IPS-18a (cell line): Measurements from ENCODE around the gene GRAP.
"Not testable (repeated sequence)": the region's sequence is repeated elsewhere in the genome, so short reads cannot be mapped to it uniquely, and the experiment has no call there.

Experiments
- H3K27ac ChIP-seq: one replicate; pipeline ENCODE4 v1.5.1; 2013; ENCODE audit warnings: low read length
- H3K27me3 ChIP-seq: one replicate; pipeline ENCODE4 v1.6.1; 2013; ENCODE audit warnings: mild to moderate bottlenecking, low read length; ENCODE audit not compliant: control insufficient read depth, insufficient read depth
- H3K36me3 ChIP-seq: one replicate; pipeline ENCODE4 v1.6.1; 2013; ENCODE audit warnings: low read depth, low read length; ENCODE audit not compliant: control insufficient read depth
- H3K4me1 ChIP-seq: one replicate; pipeline ENCODE4 v1.6.1; 2013; ENCODE audit warnings: low read depth, low read length; ENCODE audit not compliant: control insufficient read depth
- H3K4me3 ChIP-seq: one replicate; pipeline ENCODE4 v1.5.1; 2013; ENCODE audit warnings: low read length
- H3K9ac ChIP-seq: one replicate; pipeline ENCODE4 v1.6.1; 2013; ENCODE audit warnings: mild to moderate bottlenecking, low read length, moderate library complexity
- H3K9me3 ChIP-seq: one replicate; pipeline ENCODE4 v1.6.1; 2013; ENCODE audit warnings: low read depth, low read length; ENCODE audit not compliant: control insufficient read depth

Gene GRAP

DNA sequence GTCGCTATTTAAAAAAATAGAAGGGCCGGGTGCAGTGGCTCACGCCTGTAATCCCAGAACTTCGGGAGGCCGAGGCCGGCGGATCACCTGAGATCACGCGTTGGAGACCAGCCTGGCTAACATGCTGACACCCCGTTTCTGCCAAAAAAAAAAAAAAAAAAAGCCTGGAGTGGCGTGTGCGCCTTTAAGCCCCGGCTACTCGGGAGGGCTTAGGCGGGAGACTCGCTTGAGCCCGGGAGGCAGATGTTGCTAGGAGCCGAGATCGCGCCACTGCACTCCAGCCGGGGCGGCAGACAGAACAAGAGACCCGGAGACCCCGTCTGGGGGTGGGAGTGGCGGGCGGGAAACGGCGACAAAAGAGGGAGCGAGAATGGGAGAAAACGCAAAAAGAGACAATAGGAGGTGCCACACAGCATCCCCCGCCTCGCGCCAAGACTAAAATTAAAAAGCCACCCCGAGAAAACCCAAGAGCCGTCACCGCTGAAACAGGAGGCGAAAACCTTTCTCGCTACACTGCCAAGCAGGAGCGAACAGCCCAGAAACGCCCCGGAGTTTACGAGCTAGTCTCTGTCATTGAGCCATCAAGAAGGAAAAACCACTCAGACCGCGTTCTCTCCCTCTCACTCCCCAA, 16.7 kb upstream of the GRAP start:
- H3K9ac ChIP-seq, H3K27ac ChIP-seq, H3K27me3 ChIP-seq, H3K9me3 ChIP-seq, H3K36me3 ChIP-seq, H3K4me1 ChIP-seq, H3K4me3 ChIP-seq: not testable (repeated sequence)

DNA sequence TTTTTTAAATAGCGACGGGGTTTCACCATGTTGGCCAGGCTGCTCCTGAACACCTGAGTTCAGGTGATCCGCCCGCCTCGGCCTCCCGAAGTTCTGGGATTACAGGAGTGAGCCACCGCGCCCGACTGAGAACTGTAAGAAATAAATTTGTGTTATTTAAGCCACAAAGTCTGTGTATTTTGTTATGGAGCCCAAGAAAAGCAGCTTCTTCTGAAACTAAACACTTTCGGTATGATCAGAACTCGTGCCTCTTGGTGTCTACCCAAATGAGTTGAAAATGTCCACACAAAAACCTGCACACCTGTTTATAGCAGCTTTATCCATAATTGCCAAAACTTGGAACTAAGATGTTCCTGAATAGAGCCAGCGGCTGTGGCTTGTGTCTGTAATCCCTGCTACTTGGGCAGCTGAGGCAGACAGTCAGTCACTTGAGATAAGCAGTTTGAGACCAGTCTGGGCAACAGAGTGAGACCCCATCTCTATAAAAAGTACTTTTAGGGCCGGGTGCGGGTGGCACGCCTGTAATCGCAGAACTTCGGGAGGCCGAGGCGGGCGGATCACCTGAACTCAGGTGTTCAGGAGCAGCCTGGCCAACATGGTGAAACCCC, 16.1 kb upstream of the GRAP start:
- H3K36me3 ChIP-seq, H3K27me3 ChIP-seq, H3K9ac ChIP-seq, H3K9me3 ChIP-seq, H3K4me1 ChIP-seq, H3K4me3 ChIP-seq, H3K27ac ChIP-seq: not testable (repeated sequence)

DNA sequence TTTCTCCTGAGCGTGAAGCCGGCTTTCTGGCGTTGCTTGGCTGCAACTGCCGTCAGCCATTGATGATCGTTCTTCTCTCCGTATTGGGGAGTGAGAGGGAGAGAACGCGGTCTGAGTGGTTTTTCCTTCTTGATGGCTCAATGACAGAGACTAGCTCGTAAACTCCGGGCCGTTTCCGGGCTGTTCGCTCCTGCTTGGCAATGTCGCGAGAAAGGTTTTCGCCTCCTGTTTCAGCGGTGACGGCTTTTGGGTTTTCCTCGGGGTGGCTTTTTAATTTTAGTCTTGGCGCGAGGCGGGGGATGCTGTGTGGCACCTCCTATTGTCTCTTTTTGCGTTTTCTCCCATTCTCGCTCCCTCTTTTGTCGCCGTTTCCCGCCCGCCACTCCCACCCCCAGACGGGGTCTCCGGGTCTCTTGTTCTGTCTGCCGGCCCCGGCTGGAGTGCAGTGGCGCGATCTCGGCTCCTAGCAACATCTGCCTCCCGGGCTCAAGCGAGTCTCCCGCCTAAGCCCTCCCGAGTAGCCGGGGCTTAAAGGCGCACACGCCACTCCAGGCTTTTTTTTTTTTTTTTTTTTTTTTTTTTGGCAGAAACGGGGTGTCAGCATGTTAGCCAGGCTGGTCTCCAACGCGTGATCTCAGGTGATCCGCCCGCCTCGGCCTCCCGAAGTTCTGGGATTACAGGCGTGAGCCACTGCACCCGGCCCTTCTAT, 15.4 kb upstream of the GRAP start:
- not testable (repeated sequence) for H3K36me3 ChIP-seq, H3K27me3 ChIP-seq, H3K9me3 ChIP-seq, H3K4me3 ChIP-seq, H3K9ac ChIP-seq, H3K4me1 ChIP-seq, H3K27ac ChIP-seq

DNA sequence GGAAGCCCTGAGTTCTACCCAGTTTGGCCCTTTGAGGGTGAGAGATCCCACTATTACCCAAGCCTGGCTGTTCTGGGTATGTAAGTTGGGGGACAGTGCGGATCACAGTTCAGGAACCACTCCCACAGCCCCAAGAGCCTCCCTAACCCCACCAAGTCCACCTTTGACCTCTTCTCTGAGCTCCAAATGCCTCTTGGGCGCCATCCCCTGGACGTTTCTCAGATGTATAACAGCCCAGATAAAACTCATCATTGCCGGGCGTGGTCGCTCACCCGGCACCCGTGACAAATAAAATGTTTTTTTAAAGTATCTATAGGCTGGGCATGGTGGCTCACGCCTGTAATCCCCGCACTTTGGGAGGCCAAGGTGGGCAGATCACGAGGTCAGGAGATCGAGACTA, 8.7 kb upstream of the GRAP start:
- not testable (repeated sequence) for H3K4me1 ChIP-seq

GRCh38 chr17:19048826-19049225, 2.1 kb upstream of the GRAP start:
- H3K9me3 ChIP-seq, H3K27ac ChIP-seq, H3K36me3 ChIP-seq, H3K9ac ChIP-seq, H3K4me3 ChIP-seq, H3K27me3 ChIP-seq, H3K4me1 ChIP-seq: not testable (repeated sequence)

More for the DNA sequence above, 8.7 kb upstream of the GRAP start:
- not testable (repeated sequence) for H3K4me3 ChIP-seq, H3K27me3 ChIP-seq, H3K36me3 ChIP-seq, H3K27ac ChIP-seq, H3K9me3 ChIP-seq, H3K9ac ChIP-seq

- not testable (repeated sequence) for H3K4me3 ChIP-seq, H3K4me1 ChIP-seq, H3K9ac ChIP-seq, H3K36me3 ChIP-seq, H3K27me3 ChIP-seq, H3K9me3 ChIP-seq, H3K27ac ChIP-seq
Measured at GRCh38 chr17:19047510-19047909, 753 bp upstream of the GRAP start.

GRCh38 chr17:19044643-19045042, 2.1 kb downstream of the GRAP start:
- H3K27ac ChIP-seq, H3K4me1 ChIP-seq, H3K9me3 ChIP-seq, H3K4me3 ChIP-seq, H3K27me3 ChIP-seq, H3K36me3 ChIP-seq, H3K9ac ChIP-seq: not testable (repeated sequence)

DNA sequence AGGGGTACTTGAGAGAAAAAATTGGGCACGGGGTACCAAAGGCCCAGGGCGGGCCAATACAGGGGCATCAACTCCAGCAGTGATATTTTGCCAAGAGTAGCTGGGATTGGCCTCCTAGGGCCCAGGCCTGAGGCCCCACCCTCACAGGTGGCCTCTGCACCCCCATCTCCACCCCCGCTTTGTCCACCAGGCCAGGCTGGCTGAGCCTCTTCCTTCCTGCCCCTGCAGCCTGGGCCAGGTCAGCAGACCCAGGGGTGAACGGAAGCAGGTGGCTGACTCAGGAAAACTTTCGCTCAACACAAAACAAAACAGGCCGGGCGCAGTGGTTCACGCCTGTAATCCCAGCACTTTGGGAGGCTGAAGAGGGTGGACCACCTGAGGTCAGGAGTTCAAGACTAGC, 3.7 kb downstream of the GRAP start:
- H3K4me1 ChIP-seq, H3K4me3 ChIP-seq, H3K27ac ChIP-seq, H3K36me3 ChIP-seq, H3K9ac ChIP-seq, H3K27me3 ChIP-seq, H3K9me3 ChIP-seq: not testable (repeated sequence)

- not testable (repeated sequence) for H3K27me3 ChIP-seq, H3K9me3 ChIP-seq, H3K27ac ChIP-seq, H3K4me3 ChIP-seq, H3K9ac ChIP-seq, H3K4me1 ChIP-seq, H3K36me3 ChIP-seq
Measured at GRCh38 chr17:19042369-19042768, 4.4 kb downstream of the GRAP start.

GRCh38 chr17:19041871-19042270, 4.9 kb downstream of the GRAP start:
- not testable (repeated sequence) for H3K27ac ChIP-seq, H3K4me1 ChIP-seq, H3K9me3 ChIP-seq, H3K4me3 ChIP-seq, H3K27me3 ChIP-seq, H3K9ac ChIP-seq, H3K36me3 ChIP-seq

GRCh38 chr17:19040350-19040749, 6.4 kb downstream of the GRAP start:
- not testable (repeated sequence) for H3K36me3 ChIP-seq, H3K4me3 ChIP-seq, H3K27me3 ChIP-seq, H3K27ac ChIP-seq, H3K9ac ChIP-seq, H3K9me3 ChIP-seq, H3K4me1 ChIP-seq

DNA sequence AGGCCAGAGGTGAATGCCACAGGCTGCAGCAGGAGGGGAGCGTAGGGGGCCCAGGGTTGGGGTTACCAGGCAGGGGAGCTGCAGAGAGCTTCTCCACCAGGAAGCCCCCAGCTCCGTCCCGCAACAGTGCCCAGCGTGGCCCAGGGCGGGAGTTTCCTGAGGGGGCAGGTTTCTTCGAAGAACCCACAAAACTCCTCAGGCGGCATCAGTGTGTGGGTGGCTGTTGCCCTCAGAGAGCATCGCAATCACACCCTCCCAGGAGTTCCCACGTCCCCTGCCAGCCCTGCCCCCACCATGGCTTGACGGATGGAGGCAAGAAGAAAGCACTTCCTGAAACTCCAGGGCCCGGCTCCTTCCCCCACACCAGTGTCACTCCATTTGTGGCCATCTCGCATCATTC, 8.0 kb downstream of the GRAP start:
- H3K27ac ChIP-seq, H3K4me3 ChIP-seq, H3K27me3 ChIP-seq, H3K9ac ChIP-seq, H3K4me1 ChIP-seq, H3K36me3 ChIP-seq, H3K9me3 ChIP-seq: not testable (repeated sequence)
